Mesendoderm (in vitro differentiated cells): ENCODE results near the gene ADARB2.

ENCODE experiments used
- DNase-seq: peaks from one replicate; pipeline ENCODE4 v3.0.0; 2013
- H2AK5ac ChIP-seq: 2 replicates; pipeline ENCODE4 v1.6.1; 2013; ENCODE audit warnings: low read length, inconsistent platforms
- H2BK120ac ChIP-seq: 2 replicates; pipeline ENCODE4 v1.6.1; 2013; ENCODE audit warnings: low read depth, mild to moderate bottlenecking, low read length, moderate library complexity, mixed read lengths
- H2BK15ac ChIP-seq: replicated peaks from 2 replicates; pipeline ENCODE4 v1.6.1; 2013; ENCODE audit warnings: low read depth, mild to moderate bottlenecking, moderate library complexity
- H2BK5ac ChIP-seq: 2 replicates; pipeline ENCODE4 v1.6.1; 2013; ENCODE audit warnings: low read length, inconsistent platforms
- H3K18ac ChIP-seq: 2 replicates; pipeline ENCODE4 v1.6.1; 2013; ENCODE audit warnings: mild to moderate bottlenecking, low read length, mixed read lengths
- H3K23ac ChIP-seq: one replicate; pipeline ENCODE4 v1.6.1; 2013; ENCODE audit warnings: low read length
- H3K27ac ChIP-seq: 2 replicates; pipeline ENCODE4 v1.5.1; 2013; ENCODE audit warnings: low read depth, mild to moderate bottlenecking, inconsistent platforms, low read length, moderate library complexity
- H3K27me3 ChIP-seq: 2 replicates; pipeline ENCODE4 v1.6.1; 2013; ENCODE audit warnings: low read length, control low read depth, mild to moderate bottlenecking, inconsistent platforms; ENCODE audit not compliant: insufficient read depth, poor library complexity
- H3K36me3 ChIP-seq: 2 replicates; pipeline ENCODE4 v1.6.1; 2013; ENCODE audit warnings: low read length, inconsistent platforms; ENCODE audit not compliant: control insufficient read depth, insufficient read depth
- H3K4ac ChIP-seq: one replicate; pipeline ENCODE4 v1.6.1; 2013; ENCODE audit warnings: low read depth, mild to moderate bottlenecking, low read length, moderate library complexity
- H3K4me1 ChIP-seq: 2 replicates; pipeline ENCODE4 v1.6.1; 2013; ENCODE audit warnings: low read depth, low read length, inconsistent platforms; ENCODE audit not compliant: control insufficient read depth
- H3K4me2 ChIP-seq: 2 replicates; pipeline ENCODE4 v1.6.1; 2013; ENCODE audit warnings: low read length
- H3K4me3 ChIP-seq: 2 replicates; pipeline ENCODE4 v1.5.1; 2013; ENCODE audit warnings: mild to moderate bottlenecking, low read length
- H3K56ac ChIP-seq: one replicate; pipeline ENCODE4 v1.6.1; 2013; ENCODE audit warnings: low read length
- H3K79me1 ChIP-seq: 2 replicates; pipeline ENCODE4 v1.6.1; 2013; ENCODE audit warnings: low read length, inconsistent platforms
- H3K79me2 ChIP-seq: 2 replicates; pipeline ENCODE4 v1.6.1; 2013; ENCODE audit warnings: mild to moderate bottlenecking, low read length; ENCODE audit not compliant: control insufficient read depth, insufficient read depth
- H3K9ac ChIP-seq: 2 replicates; pipeline ENCODE4 v1.6.1; 2013; ENCODE audit warnings: low read length, inconsistent platforms
- H4K5ac ChIP-seq: one replicate; pipeline ENCODE4 v1.6.1; 2013; ENCODE audit warnings: low read length
- H4K8ac ChIP-seq: one replicate; pipeline ENCODE4 v1.6.1; 2013; ENCODE audit warnings: low read depth, mild to moderate bottlenecking, control low read depth, low read length, moderate library complexity
- WGBS: extraction: QIAGEN DNeasy Blood & Tissue Kit; methylation state at CpG from one replicate; pipeline ENCODE4 v1.1.7; 2013; ENCODE audit warnings: low lambda C conversion rate, missing lambda C conversion rate; ENCODE audit not compliant: insufficient coverage; ENCODE audit errors: extremely low coverage; 5-methylcytosine and 5-hydroxymethylcytosine counted together

ADARB2 gene

DNA sequence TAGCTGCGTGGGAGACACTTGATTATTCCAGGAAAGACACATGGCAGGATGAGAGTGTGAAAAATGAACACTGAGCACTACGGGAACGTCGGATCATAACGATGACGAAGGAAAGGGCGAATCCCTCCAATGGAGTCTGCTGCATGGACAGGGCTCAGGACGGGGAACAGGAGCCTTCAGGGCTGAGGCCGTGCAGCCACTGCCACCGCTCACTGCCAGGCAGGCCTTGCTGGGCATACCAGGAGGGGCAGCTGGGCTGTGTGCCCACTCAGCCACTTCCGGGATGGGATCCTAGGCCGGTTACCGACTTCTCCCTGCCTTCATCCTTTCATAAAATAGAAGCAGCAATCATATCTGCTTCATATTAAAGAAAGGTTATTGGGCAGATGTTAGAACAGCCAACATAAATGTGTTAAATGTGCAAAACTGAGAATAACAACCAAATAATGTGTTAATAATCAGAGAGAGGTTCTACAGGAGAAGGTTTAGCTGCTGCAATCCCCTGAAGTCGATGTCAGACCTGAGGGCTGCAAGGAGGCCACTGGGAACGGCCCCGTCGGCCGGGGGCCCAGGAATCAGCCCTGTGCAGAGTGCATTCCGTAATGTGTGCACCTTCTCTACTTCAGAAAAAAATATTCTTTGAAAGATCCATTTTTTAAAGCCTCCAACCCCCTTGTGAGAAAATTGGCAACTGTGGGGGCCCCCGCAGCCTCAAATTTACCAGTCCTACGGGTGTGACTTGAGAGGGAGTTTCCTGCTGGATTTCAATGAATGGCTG, 63.6 kb downstream of the ADARB2 start:
- no peak for DNase-seq
- Histone ChIP-seq H4K8ac (no peak overlapping the region), H3K23ac (no peak overlapping the region), H4K5ac (no peak overlapping the region), H3K56ac (no peak overlapping the region), H3K27me3 (no peaks in the 10 kb centered on the region), H3K4me2 (no peak overlapping the region), H3K4ac (no peak overlapping the region), H3K27ac (no peak overlapping the region), H2BK5ac (no peak overlapping the region), H3K9ac (no peak overlapping the region), H3K79me1 (no peaks in the 10 kb centered on the region), H3K79me2 (no peaks in the 10 kb centered on the region), H3K4me3 (no peak overlapping the region), H2BK120ac (no peak overlapping the region), H2BK15ac (no peak overlapping the region), H2AK5ac (no peak overlapping the region), H3K36me3 (no peaks in the 10 kb centered on the region), H3K4me1 (no peaks in the 10 kb centered on the region), H3K18ac (no peak overlapping the region)
- no CpG with 5 or more reads among the region's 21 CpGs for WGBS

DNA sequence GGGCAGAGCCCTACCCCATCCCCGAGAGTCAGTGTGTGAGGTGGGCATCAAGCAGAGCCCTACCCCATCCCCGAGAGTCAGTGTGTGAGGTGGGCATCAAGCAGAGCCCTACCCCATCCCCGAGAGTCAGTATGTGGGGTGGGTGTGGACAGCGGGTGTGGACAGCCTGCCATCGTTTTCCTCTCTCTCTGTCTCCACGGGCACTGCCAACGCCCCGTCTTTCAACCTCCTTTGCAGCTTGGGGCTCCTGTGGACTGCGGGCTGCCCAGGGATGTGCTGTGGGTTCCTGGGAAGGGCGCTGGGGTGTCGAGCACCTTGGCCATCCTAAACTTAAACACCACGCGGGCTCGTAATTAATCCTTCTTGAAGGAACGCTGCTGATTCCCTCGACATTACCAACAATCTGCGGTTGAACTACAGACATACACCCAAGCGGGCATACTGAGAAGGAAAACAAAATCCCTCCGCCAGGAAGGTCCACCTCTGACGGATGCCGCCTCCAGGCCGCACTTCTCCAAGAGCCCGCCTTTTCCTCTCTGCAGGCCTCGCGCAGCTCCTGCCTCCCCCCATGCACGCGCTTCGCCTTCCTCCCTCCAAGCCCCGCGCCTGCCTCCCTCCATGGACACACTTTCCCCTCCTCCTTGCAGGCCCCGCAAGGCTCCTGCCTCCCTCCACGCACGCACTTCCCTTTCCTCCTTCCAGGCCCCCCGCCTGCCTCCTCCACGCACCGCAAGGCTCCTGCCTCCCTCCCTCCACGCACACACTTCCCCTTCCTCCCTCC, 65.1 kb downstream of the ADARB2 start:
- Histone ChIP-seq H3K4ac (no peak overlapping the region), H3K23ac (no peak overlapping the region), H2BK120ac (no peak overlapping the region), H4K5ac (no peak overlapping the region), H2AK5ac (no peak overlapping the region), H3K4me2 (no peak overlapping the region), H3K9ac (no peak overlapping the region), H3K36me3 (no peaks in the 10 kb centered on the region), H3K56ac (no peak overlapping the region), H3K27me3 (no peaks in the 10 kb centered on the region), H3K4me3 (no peak overlapping the region), H3K79me1 (no peaks in the 10 kb centered on the region), H4K8ac (no peak overlapping the region), H3K4me1 (no peaks in the 10 kb centered on the region), H2BK5ac (no peak overlapping the region), H2BK15ac (no peak overlapping the region), H3K27ac (no peak overlapping the region), H3K18ac (no peak overlapping the region), H3K79me2 (no peaks in the 10 kb centered on the region)
- no peak for DNase-seq
- WGBS = no CpG with 5 or more reads among the region's 37 CpGs

DNA sequence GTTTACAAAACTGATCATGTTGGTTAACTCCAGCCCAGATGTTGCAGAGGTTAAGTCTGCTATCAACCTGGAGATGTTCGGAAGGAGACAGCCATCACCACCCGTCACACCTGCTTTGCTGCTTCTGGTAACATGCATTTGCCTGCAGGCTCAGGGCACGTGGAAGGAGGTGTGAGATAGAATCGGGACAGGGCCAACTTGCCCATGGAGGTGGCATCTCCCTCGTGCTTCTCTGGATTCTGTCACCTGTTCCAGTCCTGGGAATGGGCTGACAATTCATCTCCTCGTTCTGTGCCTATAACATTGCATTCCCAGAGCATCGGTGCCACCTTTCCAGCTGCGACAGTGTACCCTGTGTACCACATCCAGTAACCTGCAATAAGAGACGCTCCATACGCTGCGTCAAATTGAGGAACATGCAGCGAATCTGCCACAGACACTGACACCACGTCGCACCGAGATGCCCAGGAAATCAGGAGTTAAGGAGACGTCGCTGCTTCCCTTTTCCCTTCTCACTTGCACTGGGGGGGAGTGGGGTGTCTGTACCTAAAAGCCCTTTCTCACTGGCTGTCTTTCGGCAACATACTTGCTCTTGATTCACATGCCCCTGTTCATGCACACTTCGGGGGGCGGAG, 65.8 kb downstream of the ADARB2 start:
- Histone ChIP-seq H3K27me3 (no peaks in the 10 kb centered on the region), H3K79me2 (no peaks in the 10 kb centered on the region), H3K27ac (no peak overlapping the region), H3K18ac (no peak overlapping the region), H3K4me2 (no peak overlapping the region), H3K56ac (no peak overlapping the region), H4K8ac (no peak overlapping the region), H2BK5ac (no peak overlapping the region), H3K4me3 (no peak overlapping the region), H3K4me1 (no peaks in the 10 kb centered on the region), H3K36me3 (no peaks in the 10 kb centered on the region), H2BK15ac (no peak overlapping the region), H2AK5ac (no peak overlapping the region), H4K5ac (no peak overlapping the region), H2BK120ac (no peak overlapping the region), H3K79me1 (no peaks in the 10 kb centered on the region), H3K23ac (no peak overlapping the region), H3K4ac (no peak overlapping the region), H3K9ac (no peak overlapping the region)
- no peak for DNase-seq
- WGBS = no CpG with 5 or more reads among the region's 20 CpGs

DNA sequence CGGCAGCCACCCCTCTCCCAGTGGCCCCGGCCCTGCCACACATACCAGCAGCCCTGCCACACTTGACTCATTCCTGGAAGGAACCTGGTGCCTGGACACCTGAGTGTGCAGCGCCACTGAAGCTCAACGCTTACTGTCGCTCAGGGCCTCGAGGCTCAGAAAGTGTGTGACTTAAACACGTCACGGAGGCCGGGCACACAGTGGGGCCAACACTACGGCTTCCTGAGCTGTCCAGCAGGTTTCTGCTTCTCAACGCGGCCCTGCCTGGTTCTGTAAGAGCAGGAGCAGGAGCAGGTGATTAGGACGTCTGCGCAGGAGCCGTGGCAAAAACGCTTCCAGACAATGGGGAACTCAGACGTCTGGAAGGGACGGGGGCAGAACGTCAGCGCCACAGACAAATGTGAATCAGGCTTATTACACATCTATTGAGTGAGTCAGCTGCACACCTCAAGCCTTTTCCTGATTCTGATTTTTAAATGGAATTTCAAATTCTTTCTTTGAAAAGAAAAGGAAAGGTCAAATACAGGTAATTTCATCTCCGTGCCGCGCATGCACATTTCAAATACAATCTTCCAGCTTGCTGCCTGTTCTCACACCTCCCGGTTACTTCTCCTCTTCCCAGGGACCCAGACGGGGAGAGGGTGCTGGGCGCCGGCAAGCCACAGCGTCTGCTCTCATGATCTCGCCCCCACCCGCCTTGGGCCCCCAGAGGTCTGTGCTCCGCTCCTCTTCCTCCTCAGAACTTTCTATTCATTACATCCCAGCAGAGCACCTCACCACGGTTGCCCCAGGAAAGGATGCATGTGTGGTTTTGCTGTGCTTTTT, 66.6 kb downstream of the ADARB2 start:
- no peak overlapping the region for H3K56ac ChIP-seq
- no peak for DNase-seq
- H3K18ac ChIP-seq = no peak overlapping the region
- H3K4me1 ChIP-seq = no peaks in the 10 kb centered on the region
- no peaks in the 10 kb centered on the region for H3K79me1 ChIP-seq
- no peaks in the 10 kb centered on the region for H3K36me3 ChIP-seq
- no peak overlapping the region for H3K27ac ChIP-seq
- H3K23ac ChIP-seq = no peak overlapping the region
- no peak overlapping the region for H2BK5ac ChIP-seq
- H3K4me2 ChIP-seq = no peak overlapping the region
- H3K27me3 ChIP-seq = no peaks in the 10 kb centered on the region
- H3K4me3 ChIP-seq = no peak overlapping the region
- H2AK5ac ChIP-seq = no peak overlapping the region
- H3K79me2 ChIP-seq = no peaks in the 10 kb centered on the region
- WGBS = no CpG with 5 or more reads among the region's 32 CpGs
- no peak overlapping the region for H3K9ac ChIP-seq
- H2BK15ac ChIP-seq = no peak overlapping the region
- no peak overlapping the region for H4K8ac ChIP-seq
- H2BK120ac ChIP-seq = no peak overlapping the region
- no peak overlapping the region for H3K4ac ChIP-seq
- H4K5ac ChIP-seq = no peak overlapping the region

DNA sequence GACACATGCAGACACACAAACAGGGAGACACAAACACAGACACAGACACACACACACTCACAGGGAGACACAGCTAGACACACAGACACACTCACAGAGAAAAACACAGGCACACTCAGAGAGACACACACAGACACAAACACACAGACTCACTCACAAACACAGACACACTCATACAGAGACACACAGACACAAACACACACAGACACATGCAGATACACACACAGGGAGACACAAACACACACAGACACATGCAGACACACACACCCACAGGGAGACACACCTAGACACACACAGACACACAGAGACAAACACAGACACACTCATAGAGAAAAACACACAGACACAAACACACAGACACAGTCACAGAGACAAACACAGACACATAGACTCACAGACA, 67.9 kb downstream of the ADARB2 start:
- DNase-seq = no peak
- H3K4me1 ChIP-seq = no peaks in the 10 kb centered on the region
- no peak overlapping the region for H2BK5ac ChIP-seq
- no peak overlapping the region for H3K9ac ChIP-seq
- no peak overlapping the region for H3K4me3 ChIP-seq
- H3K27ac ChIP-seq = no peak overlapping the region
- H2BK15ac ChIP-seq = no peak overlapping the region
- no peak overlapping the region for H3K4me2 ChIP-seq
- H4K5ac ChIP-seq = no peak overlapping the region
- H3K18ac ChIP-seq = no peak overlapping the region
- H3K56ac ChIP-seq = no peak overlapping the region
- no peaks in the 10 kb centered on the region for H3K79me2 ChIP-seq
- no peak overlapping the region for H2BK120ac ChIP-seq
- no peaks in the 10 kb centered on the region for H3K36me3 ChIP-seq
- no peak overlapping the region for H2AK5ac ChIP-seq
- no peak overlapping the region for H3K23ac ChIP-seq
- H3K79me1 ChIP-seq = no peaks in the 10 kb centered on the region
- no peak overlapping the region for H4K8ac ChIP-seq
- H3K4ac ChIP-seq = no peak overlapping the region
- no peaks in the 10 kb centered on the region for H3K27me3 ChIP-seq
